HG02870 (cell line): ENCODE results near the gene NPY.

Experiments
- ATAC-seq: cut with Tn5 transposase; IDR thresholded peaks from one replicate; pipeline ENCODE4 v1.9.1; 2021; ENCODE audit warnings: mild to moderate bottlenecking, moderate library complexity; ENCODE audit not compliant: unreplicated experiment

The NPY gene

GRCh38 chr7:24312588-24312987 is 28.6 kb downstream of the NPY start:
- no peak for ATAC-seq

- no peak for ATAC-seq
Measured at GRCh38 chr7:24313777-24314176, 29.8 kb downstream of the NPY start.

- ATAC-seq: no peak
Measured at GRCh38 chr7:24316340-24316739, 32.4 kb downstream of the NPY start.

- ATAC-seq: no peak
Measured at GRCh38 chr7:24318326-24318725, 34.3 kb downstream of the NPY start.

- no peak for ATAC-seq
Measured at GRCh38 chr7:24319209-24319608, 35.2 kb downstream of the NPY start.

- ATAC-seq: no peak
Measured at GRCh38 chr7:24323961-24324480, 40.0 kb downstream of the NPY start.

- no peak for ATAC-seq
Measured at GRCh38 chr7:24325708-24326107, 41.7 kb downstream of the NPY start.

GRCh38 chr7:24328050-24328449 is 44.1 kb downstream of the NPY start:
- ATAC-seq: no peak

GRCh38 chr7:24328894-24329293 is 44.9 kb downstream of the NPY start:
- ATAC-seq: no peak

- ATAC-seq: no peak
Measured at GRCh38 chr7:24334012-24334411, 50.0 kb downstream of the NPY start.

- ATAC-seq: no peak
Measured at GRCh38 chr7:24334627-24335026, 50.6 kb downstream of the NPY start.

- no peak for ATAC-seq
Measured at GRCh38 chr7:24336461-24336860, 52.5 kb downstream of the NPY start.

- no peak for ATAC-seq
Measured at GRCh38 chr7:24337180-24337579, 53.2 kb downstream of the NPY start.

GRCh38 chr7:24339575-24339974 is 55.6 kb downstream of the NPY start:
- ATAC-seq: no peak

GRCh38 chr7:24340727-24341126 is 56.7 kb downstream of the NPY start:
- ATAC-seq: no peak
